BE2C (cell line): ENCODE measurements around the gene PPP1R7.

Experiments
- DNase-seq: peaks from one replicate; pipeline ENCODE4 v3.0.0-alpha.2; 2020
- H3K27me3 ChIP-seq: fragments of 250-450 bp; sonication (Bioruptor Pico); 2 replicates; pipeline ENCODE4 v1.5.1; 2020; ENCODE audit warnings: mild to moderate bottlenecking
- H3K36me3 ChIP-seq: fragments of 250-450 bp; sonication (Bioruptor Pico); 2 replicates; pipeline ENCODE4 v1.5.1; 2020; ENCODE audit warnings: mild to moderate bottlenecking
- H3K4me1 ChIP-seq: fragments of 250-450 bp; sonication (Bioruptor Pico); 2 replicates; pipeline ENCODE4 v1.5.1; 2020
- H3K4me3 ChIP-seq: 2 replicates; pipeline ENCODE4 v1.5.1; 2011; ENCODE audit warnings: low read depth, low read length
- H3K9me3 ChIP-seq: fragments of 250-450 bp; sonication (Bioruptor Pico); 2 replicates; pipeline ENCODE4 v1.5.1; 2020
- TF ChIP-seq, protein P1 (sequence below): IDR thresholded peaks from 2 replicates; pipeline ENCODE4 v1.5.1; 2012; ENCODE audit warnings: mild to moderate bottlenecking, low read depth, low read length

The PPP1R7 gene

DNA sequence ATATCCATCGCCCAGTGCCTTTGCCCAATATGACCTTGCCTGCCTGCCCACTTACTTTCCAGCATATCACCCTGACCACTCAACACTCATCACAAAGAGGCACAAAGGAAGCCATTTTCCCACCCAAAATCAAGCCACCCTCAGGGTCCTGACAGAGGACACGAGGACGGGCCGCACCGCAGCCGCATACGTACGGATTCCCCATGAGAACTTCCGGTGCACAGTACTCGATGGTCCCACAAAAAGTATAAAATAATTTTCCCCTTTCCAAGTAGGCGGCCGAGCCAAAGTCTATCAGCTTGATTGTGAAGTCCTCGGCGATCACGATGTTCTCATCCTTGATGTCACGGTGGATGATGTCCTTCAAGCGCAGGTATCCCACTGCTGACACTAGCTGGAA lies 38.2 kb upstream of the PPP1R7 start:
- no peaks in the 10 kb centered on the region for H3K27me3 ChIP-seq
- no peaks in the 10 kb centered on the region for H3K4me1 ChIP-seq
- peaks cover 11% of the 10 kb centered on the region for H3K36me3 ChIP-seq
- DNase-seq: no peak
- no peaks in the 10 kb centered on the region for H3K9me3 ChIP-seq
- TF ChIP-seq, protein P1, sequence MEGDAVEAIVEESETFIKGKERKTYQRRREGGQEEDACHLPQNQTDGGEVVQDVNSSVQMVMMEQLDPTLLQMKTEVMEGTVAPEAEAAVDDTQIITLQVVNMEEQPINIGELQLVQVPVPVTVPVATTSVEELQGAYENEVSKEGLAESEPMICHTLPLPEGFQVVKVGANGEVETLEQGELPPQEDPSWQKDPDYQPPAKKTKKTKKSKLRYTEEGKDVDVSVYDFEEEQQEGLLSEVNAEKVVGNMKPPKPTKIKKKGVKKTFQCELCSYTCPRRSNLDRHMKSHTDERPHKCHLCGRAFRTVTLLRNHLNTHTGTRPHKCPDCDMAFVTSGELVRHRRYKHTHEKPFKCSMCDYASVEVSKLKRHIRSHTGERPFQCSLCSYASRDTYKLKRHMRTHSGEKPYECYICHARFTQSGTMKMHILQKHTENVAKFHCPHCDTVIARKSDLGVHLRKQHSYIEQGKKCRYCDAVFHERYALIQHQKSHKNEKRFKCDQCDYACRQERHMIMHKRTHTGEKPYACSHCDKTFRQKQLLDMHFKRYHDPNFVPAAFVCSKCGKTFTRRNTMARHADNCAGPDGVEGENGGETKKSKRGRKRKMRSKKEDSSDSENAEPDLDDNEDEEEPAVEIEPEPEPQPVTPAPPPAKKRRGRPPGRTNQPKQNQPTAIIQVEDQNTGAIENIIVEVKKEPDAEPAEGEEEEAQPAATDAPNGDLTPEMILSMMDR: no peak
- H3K4me3 ChIP-seq: no peak overlapping the region

DNA sequence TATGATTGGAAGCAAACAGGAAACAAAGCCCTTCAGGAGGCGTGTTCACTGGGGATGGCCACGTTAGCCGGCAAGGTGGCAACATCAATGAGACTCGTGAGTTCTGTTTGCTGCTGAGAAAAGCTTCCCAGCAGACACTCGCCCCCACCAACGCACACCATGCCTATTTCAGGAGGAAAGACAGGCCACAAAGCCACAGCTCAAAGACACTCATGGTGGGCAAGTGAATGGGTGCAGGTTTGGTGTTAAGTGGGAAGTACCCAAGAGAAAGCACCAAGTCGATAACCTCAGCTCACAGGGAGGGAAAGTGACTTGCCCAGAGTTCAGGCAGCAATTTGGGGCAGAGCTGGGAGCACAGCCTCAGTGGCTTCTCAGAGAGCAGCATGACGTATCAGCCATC lies 37.7 kb upstream of the PPP1R7 start:
- Histone ChIP-seq H3K4me3 (no peak overlapping the region), H3K9me3 (no peaks in the 10 kb centered on the region), H3K27me3 (no peaks in the 10 kb centered on the region), H3K36me3 (peaks cover 11% of the 10 kb centered on the region), H3K4me1 (no peaks in the 10 kb centered on the region)
- no peak for DNase-seq
- TF ChIP-seq, protein P1: no peak

DNA sequence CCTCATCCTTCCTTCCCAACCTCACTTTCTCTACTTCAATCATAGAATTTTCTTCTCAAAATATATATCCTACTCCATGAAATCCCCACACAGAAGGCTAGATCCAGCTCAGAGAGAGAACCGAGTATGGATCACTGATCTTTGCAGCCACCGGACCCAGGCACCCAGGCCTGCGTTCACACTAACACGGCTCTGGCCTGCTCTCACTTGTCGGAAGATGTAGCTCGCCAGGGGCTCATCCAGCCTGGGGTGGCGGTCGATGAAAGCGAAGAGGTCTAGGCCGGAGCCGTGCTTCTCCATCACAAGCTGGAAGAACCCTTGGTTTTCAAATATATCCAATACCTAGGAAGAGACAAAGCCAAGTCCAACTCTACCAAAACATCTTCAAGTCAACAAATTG lies 35.4 kb upstream of the PPP1R7 start:
- no peak for DNase-seq
- no peaks in the 10 kb centered on the region for H3K27me3 ChIP-seq
- peaks cover 5% of the 10 kb centered on the region for H3K36me3 ChIP-seq
- TF ChIP-seq, protein P1: no peak
- H3K4me1 ChIP-seq: no peaks in the 10 kb centered on the region
- no peak overlapping the region for H3K4me3 ChIP-seq
- no peaks in the 10 kb centered on the region for H3K9me3 ChIP-seq

DNA sequence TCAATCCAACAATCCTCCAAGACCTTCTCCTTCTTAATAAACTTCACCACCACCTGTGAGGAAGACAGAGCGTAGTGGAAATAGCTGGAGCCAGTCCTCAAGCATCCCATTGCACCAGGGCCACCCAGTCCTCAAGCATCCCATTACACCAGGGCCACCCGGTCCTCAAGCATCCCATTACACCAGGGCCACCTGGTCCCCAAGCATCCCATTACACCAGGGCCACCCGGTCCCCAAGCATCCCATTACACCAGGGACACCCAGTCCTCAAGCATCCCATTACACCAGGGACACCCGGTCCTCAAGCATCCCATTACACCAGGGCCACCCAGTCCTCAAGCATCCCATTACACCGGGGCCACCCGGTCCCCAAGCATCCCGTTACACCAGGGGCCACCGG lies 34.9 kb upstream of the PPP1R7 start:
- DNase-seq: no peak
- no peak overlapping the region for H3K4me3 ChIP-seq
- H3K27me3 ChIP-seq: no peaks in the 10 kb centered on the region
- TF ChIP-seq, protein P1: no peak
- peaks cover 6% of the 10 kb centered on the region for H3K36me3 ChIP-seq
- H3K4me1 ChIP-seq: no peaks in the 10 kb centered on the region
- H3K9me3 ChIP-seq: no peaks in the 10 kb centered on the region

DNA sequence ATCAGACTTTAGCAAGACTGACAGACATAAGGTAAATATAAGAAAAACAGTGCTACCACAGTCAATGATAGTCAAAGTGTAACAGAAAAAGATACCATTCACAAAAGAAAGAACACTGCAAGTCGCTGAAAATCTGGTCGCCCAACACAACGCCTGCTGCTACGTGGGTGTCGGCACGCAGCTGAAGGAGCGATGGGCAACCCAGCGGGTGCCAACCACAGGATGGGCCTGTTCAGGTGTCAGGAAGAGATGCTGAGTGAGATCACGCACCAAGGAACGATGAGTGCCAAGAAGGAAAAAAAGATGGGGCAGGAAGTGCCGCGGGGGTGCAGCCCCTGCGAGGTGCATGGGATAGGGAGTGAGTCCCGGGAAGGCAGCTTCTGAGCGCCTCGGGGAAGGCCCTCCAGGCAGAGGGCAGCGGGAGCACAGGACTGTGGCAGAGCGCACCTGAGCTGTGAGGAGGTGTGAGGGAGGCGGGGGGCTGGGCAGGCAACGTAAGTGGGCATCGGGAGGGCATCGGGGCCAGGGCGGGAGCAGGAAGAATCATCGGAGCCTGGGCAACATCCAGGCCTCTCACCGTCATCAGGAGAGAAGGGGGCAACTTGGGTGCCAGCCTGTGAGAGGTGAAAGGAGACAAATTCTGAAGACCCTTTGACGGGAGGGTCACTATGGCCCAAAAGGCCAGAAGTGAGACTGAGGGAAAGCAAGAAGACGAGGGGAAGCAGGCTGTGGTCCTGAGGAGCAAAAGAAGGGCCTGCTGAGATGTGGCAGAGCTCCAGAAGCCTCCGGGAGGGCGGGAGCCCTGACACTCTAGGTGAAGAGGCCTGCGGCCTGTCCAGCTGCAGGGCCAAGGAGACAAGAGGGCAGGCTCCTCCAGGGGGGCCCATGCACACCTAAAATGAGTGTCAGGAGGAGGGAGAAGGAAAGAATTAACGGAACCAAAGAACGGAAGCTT lies 33.4 kb upstream of the PPP1R7 start:
- H3K4me1 ChIP-seq: no peaks in the 10 kb centered on the region
- no peaks in the 10 kb centered on the region for H3K27me3 ChIP-seq
- no peak overlapping the region for H3K4me3 ChIP-seq
- peaks cover 16% of the 10 kb centered on the region for H3K36me3 ChIP-seq
- DNase-seq: no peak
- TF ChIP-seq, protein P1: no peak
- H3K9me3 ChIP-seq: no peaks in the 10 kb centered on the region
